Activated T-cell treated with anti-CD3 and anti-CD28 coated beads, Interleukin-2, amount 50 U/mL, for 48 hours (primary cell): ENCODE data around the gene APOO.

Experiments
- DNase-seq, 2 experiments: peaks; one replicate each; pipeline ENCODE4 v3.0.0-alpha.2; 2020

The APOO gene

GRCh38 chrX:23813808-23814207, 93.9 kb downstream of the APOO start:
- no peak for DNase-seq

- DNase-seq, result no peak
Observed at GRCh38 chrX:23811656-23812055, 96.1 kb downstream of the APOO start.

- DNase-seq, result no peak
Observed at GRCh38 chrX:23811108-23811651, 96.6 kb downstream of the APOO start.

DNA sequence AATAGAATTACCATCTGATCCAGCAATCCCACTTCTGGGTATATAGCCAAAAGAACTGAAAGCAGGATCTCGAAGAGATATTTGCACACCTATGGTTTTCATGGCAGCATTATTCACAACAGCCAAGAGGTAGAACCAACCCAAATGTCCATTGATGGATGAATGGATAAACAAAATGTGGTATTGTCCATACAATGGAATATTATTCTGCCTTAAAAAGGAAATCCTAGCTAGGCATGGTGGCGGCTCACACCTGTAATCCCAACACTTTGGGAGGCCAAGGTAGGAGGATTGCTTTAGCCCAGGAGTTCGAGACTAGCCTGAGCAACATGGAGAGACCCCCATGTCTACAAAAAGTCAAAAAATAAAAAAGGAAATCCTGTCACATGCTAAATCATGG, 97.5 kb downstream of the APOO start:
- no peak for DNase-seq

DNA sequence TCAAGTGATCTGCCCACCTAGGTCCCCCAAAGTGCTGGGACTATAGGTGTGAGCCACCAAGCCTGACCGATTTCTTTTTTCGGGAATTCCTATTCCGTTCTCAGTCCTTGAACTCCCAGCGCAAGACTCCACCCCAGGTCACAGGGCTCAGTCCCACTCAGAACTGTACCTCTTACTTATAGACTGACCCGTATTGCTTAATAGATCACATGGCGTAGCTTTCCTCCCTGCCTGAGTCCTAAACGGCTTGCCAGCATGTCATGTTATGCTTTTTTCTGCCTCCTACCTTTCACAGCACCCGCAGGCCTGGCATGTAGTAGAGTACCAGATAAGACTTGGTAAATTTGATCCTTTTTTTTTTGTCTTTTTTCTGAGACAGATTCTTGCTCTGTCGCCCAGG, 102.3 kb downstream of the APOO start:
- no peak for DNase-seq

DNA sequence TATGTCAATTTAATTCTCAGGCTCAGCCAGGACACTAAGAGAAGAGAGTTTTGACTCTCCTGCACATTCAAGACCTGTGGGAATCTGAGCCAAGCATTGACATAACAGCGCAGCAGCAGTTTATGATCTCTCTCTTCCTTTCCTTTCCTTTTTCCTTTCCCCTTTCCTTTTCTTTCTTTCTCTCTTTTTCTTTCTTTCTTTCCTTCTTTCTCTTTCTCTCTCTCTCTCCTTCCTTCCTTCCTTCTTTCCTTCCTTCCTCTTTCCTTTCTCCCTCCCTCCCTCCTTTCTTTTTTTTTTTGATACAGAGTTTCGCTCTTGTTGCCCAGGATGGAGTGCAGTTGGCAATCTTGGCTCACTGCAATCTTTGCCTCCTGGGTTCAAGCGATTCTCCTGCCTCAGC, 103.2 kb downstream of the APOO start:
- DNase-seq, result no peak

DNA sequence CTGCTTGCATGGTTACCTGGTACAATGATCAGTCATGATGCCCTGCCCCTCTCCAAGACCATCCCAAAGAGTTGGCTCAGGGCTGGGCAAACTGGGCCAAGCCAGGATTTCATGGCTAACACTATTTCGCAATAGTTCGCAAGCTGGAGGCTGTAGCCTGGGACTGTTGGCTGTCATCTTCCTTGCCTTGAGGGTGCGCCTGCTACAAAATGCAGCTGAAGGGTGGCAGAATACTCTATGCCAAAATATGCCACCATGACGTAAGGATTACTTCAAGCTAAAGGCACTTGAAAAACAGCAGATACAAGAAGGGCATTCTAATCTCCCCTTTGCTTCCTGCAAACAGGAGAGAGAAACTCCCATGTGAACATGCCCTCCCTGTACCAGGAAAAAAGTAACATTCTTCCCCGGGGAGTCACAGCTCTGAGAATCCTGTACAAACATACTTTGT, 103.8 kb downstream of the APOO start:
- no peak for DNase-seq

DNA sequence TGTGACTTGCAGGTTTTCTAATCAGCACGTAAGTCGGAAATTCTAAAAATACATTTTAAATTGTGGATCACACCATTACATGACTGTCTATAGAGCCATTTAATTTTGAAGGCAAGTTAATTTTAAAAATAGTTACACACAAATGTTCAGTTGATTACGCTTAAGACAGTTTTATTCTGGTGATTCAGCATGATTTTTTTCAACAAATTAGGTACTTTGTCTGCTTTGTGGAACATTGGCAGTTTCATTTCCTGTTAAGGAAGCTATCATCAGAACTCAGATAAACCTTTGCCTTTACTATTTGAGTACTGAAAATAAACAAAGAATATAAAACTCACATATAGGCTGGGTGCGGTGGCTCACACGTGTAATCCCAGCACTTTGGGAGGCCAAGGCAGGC, 105.3 kb downstream of the APOO start:
- DNase-seq, result no peak

GRCh38 chrX:23799469-23800065, 108.2 kb downstream of the APOO start:
- DNase-seq, result no peak

DNA sequence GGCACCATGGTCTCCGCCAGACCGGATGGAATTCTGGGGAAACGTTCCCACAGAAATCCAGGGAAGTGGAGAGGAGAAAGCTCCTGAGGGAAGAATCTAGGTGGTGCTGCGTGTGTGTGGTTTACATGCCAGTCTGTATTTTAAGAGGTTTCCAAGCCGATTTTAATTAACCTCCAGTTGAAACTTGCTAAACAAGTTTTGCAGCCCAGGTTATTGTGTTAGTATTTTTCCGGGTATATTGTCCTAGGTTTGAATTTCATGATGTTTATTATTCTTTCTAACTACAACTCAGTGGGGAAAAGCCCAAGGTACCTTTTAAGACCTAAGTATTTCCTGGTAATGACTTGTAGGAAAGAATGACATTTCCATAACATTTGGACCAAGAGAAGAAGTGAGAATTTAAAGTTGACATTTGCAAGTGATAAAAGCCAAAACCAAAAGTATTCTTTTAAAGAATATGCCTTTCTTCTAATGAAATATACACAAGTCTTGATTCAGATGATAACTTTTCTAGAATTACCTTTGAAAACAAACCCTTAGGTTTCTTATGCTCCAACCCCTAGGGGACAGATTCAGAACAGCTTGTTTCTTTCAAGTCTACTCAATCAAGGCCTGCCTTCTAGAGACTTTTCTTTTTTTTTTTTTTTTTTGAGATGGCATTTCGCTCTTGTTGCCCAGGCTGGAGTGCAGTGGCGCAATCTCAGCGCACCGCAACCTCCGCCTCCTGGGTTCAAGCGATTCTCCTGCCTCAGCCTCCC, 110.2 kb downstream of the APOO start:
- DNase-seq, result no peak

DNA sequence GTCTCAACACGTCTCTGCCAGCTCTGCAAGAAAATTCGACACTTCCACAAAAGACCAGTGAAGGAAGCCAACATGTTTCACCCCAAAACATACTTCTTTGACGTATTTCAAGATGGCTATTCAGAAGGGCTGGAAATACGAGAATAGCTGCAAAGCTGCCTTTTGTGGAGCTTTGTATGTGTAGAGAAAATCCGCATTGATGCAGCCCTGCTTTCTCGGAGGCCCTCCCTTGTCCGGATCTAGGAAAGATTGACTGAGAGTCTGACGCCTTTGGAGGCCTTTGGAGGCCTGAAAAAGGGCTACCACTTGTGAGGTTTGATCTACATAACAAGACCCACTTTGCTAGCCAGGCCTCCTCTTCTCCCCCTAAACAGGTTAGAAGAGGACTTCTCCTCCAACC, 112.5 kb downstream of the APOO start:
- DNase-seq, result no peak

DNA sequence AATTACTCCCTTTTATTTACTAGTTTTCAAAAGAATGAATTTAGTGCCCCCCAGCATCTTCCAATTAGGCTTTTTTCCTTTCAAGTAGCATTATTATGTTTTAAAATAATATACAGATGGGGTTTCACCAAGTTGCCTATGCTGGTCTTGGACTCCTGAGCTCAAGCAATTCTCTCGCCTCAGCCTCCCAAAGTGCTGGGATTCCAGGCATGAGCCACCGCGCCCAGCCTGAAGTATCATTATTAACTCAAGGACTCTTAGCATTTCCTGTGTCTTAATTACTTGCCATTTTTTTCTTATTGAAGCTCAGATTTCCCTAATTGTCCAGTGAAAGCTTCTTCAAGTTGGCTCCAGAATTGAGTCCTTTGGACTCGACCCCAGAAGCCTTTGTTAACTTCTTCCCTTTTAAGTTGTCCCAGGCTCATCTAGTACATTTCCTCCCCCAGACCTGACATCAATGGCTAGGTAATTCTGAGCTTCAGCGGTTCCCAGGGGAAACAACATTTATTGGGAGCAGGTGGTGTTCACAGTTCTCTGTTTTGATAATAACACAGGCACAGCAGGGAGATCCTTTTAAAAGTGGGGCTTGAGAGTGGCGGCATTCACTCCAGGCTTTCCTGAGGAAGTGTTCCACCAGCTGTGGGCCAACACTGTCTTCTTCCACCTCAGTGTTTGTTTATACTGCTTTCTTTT, 114.7 kb downstream of the APOO start:
- no peak for DNase-seq

DNA sequence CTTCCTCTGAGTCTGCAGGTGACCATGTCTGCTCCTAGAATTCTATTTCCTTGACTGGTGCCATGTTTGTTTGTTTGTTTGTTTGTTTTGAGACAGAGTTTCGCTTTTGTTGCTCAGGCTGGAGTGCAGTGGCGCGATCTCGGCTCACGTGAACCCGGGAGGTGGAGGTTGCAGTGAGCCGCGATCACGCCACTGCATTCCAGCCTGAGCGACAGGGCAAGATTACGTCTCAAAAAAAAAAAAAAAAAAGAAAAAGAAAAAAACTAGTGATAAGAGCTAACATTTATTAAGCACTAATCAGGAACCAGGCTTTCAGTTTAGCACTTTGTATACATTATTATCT, 117.6 kb downstream of the APOO start:
- DNase-seq, result no peak

DNA sequence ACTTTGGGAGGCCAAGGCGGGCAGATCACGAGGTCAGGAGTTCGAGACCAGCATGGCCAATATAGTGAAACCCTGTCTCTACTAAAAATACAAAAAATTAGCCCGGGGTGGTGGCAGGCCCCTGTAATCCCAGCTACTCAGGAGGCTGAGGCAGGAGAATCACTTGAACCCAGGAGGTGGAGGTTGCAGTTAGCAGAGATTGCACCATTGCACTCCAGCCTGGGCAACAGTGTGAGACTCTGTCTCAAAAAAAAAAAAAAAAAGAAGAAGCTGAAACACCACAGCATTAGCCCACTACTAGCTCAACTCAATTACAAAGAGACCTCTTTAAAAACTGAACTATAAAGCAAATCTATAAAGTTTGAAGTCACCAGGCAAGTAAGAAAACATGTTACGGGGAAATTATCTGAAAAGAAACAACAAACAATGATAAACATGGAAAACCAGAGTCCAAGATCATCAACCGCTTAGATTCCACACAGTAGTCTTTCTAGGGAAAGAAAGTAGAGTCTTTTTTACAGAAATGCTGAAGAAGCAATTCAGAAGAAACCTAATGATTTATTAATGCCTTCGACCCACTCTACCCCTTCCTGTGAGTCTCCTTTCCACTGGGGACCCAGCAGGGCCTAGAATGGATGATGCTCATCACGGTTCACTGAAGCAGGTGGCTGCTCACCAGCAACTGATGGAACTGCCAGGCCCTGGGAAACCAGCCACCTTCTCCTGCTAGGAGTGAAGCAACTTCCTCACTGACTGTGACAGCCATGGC, 118.2 kb downstream of the APOO start:
- no peak for DNase-seq

GRCh38 chrX:23788946-23789345, 118.8 kb downstream of the APOO start:
- no peak for DNase-seq

GRCh38 chrX:23788521-23788920, 119.2 kb downstream of the APOO start:
- DNase-seq, result no peak

DNA sequence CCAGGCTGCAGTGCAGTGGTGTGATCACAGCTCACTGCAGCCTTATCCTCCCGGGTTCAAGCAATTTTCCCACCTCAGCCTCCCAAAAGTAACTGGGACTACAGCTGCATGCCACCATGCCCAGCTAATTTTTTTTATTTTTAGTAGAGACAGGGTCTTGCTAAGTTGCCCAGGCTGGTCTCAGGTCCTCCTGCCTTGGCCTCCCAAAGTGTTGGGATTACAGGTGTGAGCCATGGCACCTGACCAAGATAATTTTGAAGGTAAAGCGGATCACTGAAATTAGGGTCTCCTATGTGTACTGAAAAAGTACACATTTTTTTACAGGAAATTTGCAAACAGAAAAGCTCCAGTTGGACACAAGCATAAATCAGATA, 120.0 kb downstream of the APOO start:
- no peak for DNase-seq

DNA sequence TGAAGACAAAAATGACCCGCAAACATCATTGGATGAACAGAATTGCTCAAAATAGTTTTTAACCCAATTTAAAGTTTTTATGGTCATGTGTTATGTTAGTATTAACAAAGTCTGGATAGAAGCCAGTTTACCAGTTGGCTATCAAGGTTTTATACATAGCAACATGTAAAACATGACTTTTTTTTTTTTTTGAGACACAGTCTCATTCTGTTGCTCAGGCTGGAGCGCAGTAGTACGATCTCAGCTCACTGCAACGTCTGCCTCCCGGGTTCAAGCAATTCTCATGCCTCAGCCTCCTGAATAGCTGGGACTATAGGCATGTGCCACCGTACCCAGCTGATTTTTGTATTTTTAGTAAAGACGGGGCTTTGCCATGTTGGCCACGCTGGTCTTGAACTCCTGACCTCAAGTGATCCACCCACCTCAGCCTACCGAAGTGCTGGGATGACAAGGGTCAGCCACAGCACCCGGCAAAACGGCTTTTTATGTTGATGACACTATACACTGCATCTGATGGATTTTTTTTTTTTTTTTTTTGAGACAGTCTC, 121.4 kb downstream of the APOO start:
- no peak for DNase-seq

DNA sequence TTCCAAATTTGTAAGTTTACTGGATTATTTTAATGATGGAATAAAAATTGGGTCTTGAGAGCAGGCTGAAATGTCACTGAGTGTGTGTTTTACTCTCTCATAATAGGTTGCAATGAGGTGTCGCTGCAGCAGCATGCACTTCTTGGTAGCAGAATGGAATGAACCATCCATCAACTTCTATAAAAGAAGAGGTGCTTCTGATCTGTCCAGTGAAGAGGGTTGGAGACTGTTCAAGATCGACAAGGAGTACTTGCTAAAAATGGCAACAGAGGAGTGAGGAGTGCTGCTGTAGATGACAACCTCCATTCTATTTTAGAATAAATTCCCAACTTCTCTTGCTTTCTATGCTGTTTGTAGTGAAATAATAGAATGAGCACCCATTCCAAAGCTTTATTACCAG, 122.2 kb downstream of the APOO start:
- no peak for DNase-seq

GRCh38 chrX:23784470-23785331, 123.0 kb downstream of the APOO start:
- no peak for DNase-seq

DNA sequence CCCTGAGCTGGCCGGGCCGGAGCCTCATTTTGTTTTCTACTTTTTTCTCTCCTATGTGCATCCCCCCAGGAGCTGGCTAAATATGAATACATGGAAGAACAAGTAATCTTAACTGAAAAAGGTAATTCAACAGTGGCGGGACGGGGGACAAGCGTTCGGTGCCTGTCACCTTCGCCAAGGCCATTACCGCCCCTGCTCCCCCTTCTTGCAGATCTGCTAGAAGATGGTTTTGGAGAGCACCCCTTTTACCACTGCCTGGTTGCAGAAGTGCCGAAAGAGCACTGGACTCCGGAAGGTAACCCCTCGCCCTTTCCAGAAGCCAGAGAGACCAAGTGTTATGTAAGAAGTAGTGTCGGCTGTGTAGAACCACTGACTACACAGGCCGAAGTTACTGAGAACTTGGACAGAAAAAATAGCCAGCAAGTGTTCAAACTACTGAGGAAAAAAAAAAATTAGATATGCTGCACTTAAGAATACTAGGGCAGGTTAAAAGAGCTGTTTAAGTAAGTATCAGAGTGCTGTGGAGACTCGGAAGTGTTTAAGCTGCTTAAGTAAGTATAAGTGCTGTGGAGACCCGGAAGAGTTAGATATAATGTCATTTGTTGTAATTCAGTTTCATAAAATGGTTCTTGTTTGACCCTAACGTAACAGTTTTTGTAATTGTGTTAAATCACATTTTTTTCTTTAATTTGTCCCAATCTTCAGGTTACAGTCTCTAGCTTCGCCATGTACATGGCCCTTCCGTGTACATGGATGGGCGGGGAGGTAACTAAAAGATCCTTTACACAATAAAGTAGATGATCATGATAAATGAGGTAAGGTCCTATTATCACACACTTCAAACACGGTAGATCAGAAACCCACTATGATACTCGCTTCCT, 123.9 kb downstream of the APOO start:
- DNase-seq, result no peak
